ENCODE results near the gene RGS12. TPM values are rescaled to one million over a fixed set of nuclear protein-coding genes. Genes with fewer than 3 reads are reported as not detected.
A peak's percentile ranks its signal among the peaks of the same experiment; 100 is the strongest.

The RGS12 gene
- total RNA-seq, 1 donor from 2014 or later: 81.9 TPM

- peaks cover 15% of the 10 kb centered on the region for H3K4me1 Mint-ChIP-seq
- peaks cover 7% of the 10 kb centered on the region for H3K9me3 Mint-ChIP-seq
- H3K27ac Mint-ChIP-seq: no peak overlapping the region
- H3K27me3 Mint-ChIP-seq (ENCODE audit: low read depth): no peaks in the 10 kb centered on the region
- peaks cover 16% of the 10 kb centered on the region for H3K36me3 Mint-ChIP-seq
- no peak for DNase-seq (ENCODE audit: low spot score in 2 of 2, unreplicated experiment in 2 of 2)
- no peak for TF ChIP-seq CTCF (IDR thresholded peaks at IDR 0.05; ENCODE audit: unreplicated experiment)
- H3K4me3 Mint-ChIP-seq: no peak overlapping the region
Observed at GRCh38 chr4:3334316-3334715, 41.5 kb downstream of the RGS12 start.

- Mint-ChIP-seq H3K4me3 (no peak overlapping the region), H3K36me3 (peaks cover 16% of the 10 kb centered on the region), H3K27ac (peak overlapping the region; percentile 21), H3K4me1 (peaks cover 25% of the 10 kb centered on the region), H3K9me3 (peaks cover 7% of the 10 kb centered on the region), H3K27me3 (ENCODE audit: low read depth) (no peaks in the 10 kb centered on the region)
- DNase-seq (ENCODE audit: low spot score in 2 of 2, unreplicated experiment in 2 of 2): no peak
- TF ChIP-seq CTCF (IDR thresholded peaks at IDR 0.05; ENCODE audit: unreplicated experiment): no peak
Observed at GRCh38 chr4:3335385-3335784, 42.6 kb downstream of the RGS12 start.

- DNase-seq (ENCODE audit: low spot score in 2 of 2, unreplicated experiment in 2 of 2): no peak
- H3K4me1 Mint-ChIP-seq: peaks cover 26% of the 10 kb centered on the region
- H3K4me3 Mint-ChIP-seq: no peak overlapping the region
- no peaks in the 10 kb centered on the region for H3K27me3 Mint-ChIP-seq (ENCODE audit: low read depth)
- peaks cover 7% of the 10 kb centered on the region for H3K9me3 Mint-ChIP-seq
- no peak for TF ChIP-seq CTCF (IDR thresholded peaks at IDR 0.05; ENCODE audit: unreplicated experiment)
- no peak overlapping the region for H3K27ac Mint-ChIP-seq
- H3K36me3 Mint-ChIP-seq: peaks cover 16% of the 10 kb centered on the region
Observed at GRCh38 chr4:3335982-3336381, 43.2 kb downstream of the RGS12 start.

GRCh38 chr4:3336382-3337356 is 43.8 kb downstream of the RGS12 start:
- H3K27me3 Mint-ChIP-seq (ENCODE audit: low read depth): no peaks in the 10 kb centered on the region
- H3K9me3 Mint-ChIP-seq: peaks cover 7% of the 10 kb centered on the region
- peaks cover 26% of the 10 kb centered on the region for H3K4me1 Mint-ChIP-seq
- peaks cover 16% of the 10 kb centered on the region for H3K36me3 Mint-ChIP-seq
- no peak overlapping the region for H3K4me3 Mint-ChIP-seq
- DNase-seq (ENCODE audit: low spot score in 2 of 2, unreplicated experiment in 2 of 2): no peak
- H3K27ac Mint-ChIP-seq: no peak overlapping the region
- TF ChIP-seq CTCF (IDR thresholded peaks at IDR 0.05; ENCODE audit: unreplicated experiment): no peak

- Mint-ChIP-seq H3K9me3 (peaks cover 7% of the 10 kb centered on the region), H3K27ac (no peak overlapping the region)
- no peak for DNase-seq (ENCODE audit: low spot score in 2 of 2, unreplicated experiment in 2 of 2)
Observed at GRCh38 chr4:3337357-3337732, 44.5 kb downstream of the RGS12 start.

More at GRCh38 chr4:3337357-3337732, 44.5 kb downstream of the RGS12 start:
- H3K36me3 Mint-ChIP-seq: peaks cover 16% of the 10 kb centered on the region
- no peak overlapping the region for H3K4me3 Mint-ChIP-seq
- peaks cover 32% of the 10 kb centered on the region for H3K4me1 Mint-ChIP-seq
- no peaks in the 10 kb centered on the region for H3K27me3 Mint-ChIP-seq (ENCODE audit: low read depth)
- no peak for TF ChIP-seq CTCF (IDR thresholded peaks at IDR 0.05; ENCODE audit: unreplicated experiment)
